GM15510 (cell line): ENCODE data around the gene PNKP.

Experiments
- POLR2A ChIP-seq: IDR thresholded peaks from 3 replicates; pipeline ENCODE4 v1.6.1; 2011; ENCODE audit warnings: borderline replicate concordance; ENCODE audit not compliant: insufficient read length; ENCODE audit errors: extremely low read depth

The PNKP gene

DNA sequence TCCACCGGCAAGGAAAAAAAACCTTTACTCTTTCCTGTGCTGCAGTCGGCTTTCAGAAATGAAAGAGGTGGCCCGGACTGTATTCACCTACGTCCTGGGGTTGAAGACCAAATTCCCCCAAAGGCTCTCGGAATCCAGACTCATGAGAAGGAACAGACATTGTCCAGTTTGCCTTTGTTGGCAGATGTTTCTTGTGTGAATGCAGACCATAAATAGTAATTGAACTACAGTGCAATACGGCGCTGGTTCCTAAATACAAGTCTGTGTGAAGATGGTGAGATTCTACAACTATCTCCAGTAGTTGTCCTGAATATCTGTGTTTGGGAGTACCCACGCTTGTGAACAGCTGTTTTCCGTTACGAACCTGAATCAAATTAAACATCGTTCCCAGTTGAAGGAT lies 27.7 kb downstream of the PNKP start:
- no peak for TF ChIP-seq POLR2A

DNA sequence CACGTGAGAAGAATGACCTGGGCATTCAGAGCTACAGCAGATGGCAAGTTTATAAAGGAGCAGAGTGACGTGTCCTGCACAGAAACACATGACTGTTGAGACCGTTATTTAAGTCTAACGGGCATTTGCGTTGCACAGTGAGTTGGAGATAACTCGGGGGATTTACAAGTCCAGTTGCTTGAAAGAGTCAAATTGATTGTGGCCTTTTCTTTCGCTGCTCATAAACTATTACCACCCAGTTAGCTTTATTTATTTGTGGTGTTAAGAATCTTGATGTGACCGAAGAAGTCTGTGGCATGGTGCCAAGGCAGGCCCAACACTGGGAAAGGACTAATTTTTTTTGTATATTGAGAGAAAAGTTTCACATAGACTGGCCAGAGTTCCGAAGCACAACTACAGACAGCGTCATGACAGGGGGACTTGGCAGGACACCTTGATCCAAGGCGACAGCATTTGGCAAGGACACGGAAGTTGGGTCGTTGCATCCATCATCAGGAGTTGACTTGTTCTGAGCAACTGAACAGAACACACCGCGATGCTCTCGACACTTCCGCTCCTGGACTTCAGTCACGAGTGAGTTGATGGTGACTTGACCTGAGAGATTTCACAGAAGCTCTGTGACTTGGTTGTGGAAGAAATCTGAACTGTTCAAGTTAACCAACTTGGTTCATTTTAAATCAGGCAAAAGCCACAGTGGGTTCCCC lies 28.3 kb downstream of the PNKP start:
- no peak for TF ChIP-seq POLR2A

DNA sequence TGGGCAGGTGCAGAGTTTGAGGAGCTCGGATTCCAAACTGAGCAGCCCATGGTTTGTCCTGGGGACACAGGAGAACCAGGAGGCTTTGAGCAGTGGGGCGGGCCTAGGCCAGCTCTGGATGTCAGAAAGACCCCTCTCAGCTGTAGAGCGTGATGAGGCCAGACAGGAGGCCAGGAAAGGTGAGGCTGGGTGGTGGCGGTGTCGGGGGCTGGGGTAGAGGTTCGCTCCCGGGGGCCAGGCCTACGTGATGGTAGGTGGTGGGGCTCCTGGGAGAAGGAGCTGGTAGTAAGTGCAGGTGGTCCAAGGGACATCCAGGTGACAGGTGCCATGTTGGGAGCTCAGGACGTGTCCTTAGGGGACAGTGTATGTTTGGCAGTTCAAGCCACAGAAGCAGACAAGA lies 30.0 kb downstream of the PNKP start:
- TF ChIP-seq POLR2A, result no peak

- no peak for TF ChIP-seq POLR2A
Observed at GRCh38 chr19:49837009-49837310, 30.4 kb downstream of the PNKP start.

DNA sequence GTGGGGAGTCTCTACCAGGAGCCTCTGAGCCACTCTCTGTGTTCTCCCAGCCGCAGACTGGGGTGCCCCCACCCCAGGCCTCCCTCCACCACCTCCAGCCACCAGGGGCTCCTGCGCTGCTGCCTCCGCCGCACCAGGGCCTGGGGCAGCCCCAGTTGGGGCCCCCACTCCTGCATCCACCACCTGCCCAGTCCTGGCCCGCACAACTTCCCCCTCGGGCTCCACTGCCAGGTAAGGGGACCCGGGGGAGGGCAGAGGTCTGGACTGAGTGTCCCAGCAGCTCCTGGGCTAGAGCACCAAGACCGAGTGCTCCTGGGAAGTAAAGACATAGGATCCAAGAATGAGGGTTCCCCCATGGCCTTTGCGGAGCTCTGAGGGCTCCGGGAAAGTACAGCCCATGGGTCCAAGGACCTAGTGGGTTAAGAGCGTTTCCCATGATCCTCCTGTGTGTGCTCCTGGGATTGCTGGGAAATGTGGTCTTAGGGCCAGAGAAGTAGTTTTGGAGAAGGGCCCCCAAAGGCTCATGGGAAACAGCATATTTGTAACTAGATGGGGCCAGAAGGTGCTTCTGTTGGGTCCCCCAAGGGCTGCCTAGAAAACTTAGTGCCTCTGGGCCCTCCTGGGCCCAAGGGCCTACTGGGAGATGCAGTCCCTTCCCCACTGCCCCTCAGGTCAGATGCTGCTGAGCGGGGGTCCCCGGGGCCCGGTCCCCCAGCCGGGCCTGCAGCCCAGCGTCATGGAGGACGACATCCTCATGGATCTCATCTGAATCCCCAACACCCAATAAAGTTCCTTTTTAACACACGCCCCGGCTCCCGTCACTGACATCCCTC lies 31.0 kb downstream of the PNKP start:
- no peak for TF ChIP-seq POLR2A

DNA sequence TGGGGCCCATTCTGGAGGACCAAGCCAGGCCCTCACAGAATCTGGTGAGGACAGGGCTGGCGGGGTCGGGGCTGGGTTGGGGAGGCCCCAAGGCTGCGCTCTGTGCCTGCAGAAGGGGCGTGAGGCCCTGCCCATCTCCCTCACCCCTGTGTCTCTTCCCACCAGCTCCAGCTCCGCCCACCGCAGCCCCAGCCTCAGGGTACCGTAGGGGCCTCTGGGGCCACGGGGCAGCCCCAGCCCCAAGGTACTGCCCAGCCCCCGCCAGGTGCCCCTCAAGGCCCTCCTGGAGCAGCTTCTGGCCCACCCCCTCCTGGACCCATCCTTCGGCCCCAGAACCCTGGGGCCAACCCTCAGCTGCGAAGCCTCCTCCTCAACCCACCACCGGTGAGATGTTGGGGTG lies 31.8 kb downstream of the PNKP start:
- no peak for TF ChIP-seq POLR2A

GRCh38 chr19:49833599-49833998 lies 33.8 kb downstream of the PNKP start:
- no peak for TF ChIP-seq POLR2A

GRCh38 chr19:49832556-49832955 lies 34.8 kb downstream of the PNKP start:
- TF ChIP-seq POLR2A, result no peak

GRCh38 chr19:49831592-49831991 lies 35.8 kb downstream of the PNKP start:
- TF ChIP-seq POLR2A, result no peak

DNA sequence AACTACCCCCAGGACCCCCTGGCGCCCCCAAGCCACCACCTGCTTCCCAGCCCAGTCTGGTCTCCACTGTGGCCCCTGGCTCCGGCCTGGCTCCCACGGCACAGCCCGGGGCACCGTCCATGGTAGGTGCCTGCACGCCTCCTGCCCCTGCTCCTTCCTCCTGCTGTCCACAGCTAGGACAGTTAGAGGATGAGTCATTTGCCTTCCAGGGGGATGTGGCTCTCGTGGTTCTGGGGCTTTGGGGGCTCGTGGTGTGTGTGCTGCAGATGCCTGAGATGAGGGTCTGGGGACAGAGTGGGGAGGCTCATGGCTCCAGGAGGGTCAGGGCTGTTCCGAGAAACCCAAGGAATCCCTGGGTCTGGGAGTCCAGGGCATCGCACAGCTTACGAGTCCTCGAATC lies 36.6 kb downstream of the PNKP start:
- TF ChIP-seq POLR2A, result no peak

- TF ChIP-seq POLR2A, result no peak
Observed at GRCh38 chr19:49829721-49830120, 37.7 kb downstream of the PNKP start.

DNA sequence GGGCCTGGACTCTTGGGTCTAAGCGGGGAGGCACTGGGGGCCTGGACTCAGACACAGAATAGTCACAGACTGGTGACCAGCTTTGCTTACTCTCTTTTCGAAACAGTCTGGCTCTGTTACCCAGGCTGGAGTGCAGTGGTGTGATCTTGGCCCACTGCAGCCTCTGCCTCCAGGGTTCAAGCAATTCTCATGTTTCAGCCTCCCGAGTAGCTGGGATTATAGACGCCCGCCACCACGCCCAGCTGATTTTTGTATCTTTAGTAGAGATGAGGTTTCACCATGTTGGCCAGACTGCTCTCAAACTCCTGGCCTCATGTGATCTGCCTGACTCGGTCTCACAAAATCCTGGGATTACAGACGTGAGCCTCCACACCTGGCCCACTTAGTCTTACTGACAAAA lies 38.2 kb downstream of the PNKP start:
- TF ChIP-seq POLR2A, result no peak

GRCh38 chr19:49827034-49827433 lies 40.3 kb downstream of the PNKP start:
- no peak for TF ChIP-seq POLR2A

GRCh38 chr19:49824662-49825061 lies 42.7 kb downstream of the PNKP start:
- no peak for TF ChIP-seq POLR2A

- TF ChIP-seq POLR2A, result no peak
Observed at GRCh38 chr19:49823472-49823871, 43.9 kb downstream of the PNKP start.

- TF ChIP-seq POLR2A, result no peak
Observed at GRCh38 chr19:49820125-49820524, 47.3 kb downstream of the PNKP start.

DNA sequence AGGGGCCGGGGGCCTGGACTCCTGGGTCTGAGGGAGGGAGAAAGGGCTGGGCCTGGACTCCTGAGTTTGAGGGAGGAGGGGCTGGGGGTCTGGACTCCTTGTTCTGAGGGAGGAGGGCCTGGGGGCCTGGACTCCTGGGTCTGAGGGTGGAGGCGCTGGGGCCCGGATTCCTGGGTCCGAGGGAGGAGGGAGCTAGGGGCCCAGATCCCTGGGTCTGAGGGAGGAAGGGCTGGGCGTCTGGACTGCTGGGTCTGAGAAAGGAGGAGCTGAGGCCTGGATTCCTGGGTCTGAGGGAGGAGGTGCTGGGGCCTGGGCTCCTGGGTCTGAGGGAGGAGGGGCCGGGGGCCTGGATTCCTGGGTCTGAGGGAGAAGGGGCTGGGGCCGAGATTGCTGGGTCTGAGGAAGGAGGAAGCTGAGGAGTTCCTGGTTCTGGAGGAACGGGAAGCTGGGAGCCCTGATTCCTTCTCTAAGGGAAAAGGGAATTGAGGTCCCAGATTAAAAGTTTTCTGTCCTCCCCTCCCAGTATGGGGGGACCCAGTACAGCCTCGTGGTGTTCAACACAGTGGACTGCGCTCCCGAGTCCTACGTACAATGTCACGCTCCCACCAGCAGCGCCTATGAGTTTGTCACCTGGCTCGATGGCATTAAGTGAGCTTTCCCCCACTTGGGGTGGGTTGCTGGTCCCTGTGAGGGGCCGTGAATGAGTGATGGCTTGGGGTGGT lies 48.6 kb downstream of the PNKP start:
- TF ChIP-seq POLR2A, result no peak
